IMR-90 (cell line): Measurements from ENCODE around the gene ESYT1.
"Not testable (repeated sequence)": the region's sequence is repeated elsewhere in the genome, so short reads cannot be mapped to it uniquely, and the experiment has no call there.

Source experiments
- CHD1 ChIP-seq: IDR thresholded peaks from 2 replicates; pipeline ENCODE4 v1.6.1; 2012; ENCODE audit warnings: low read depth, low read length, improper control_type of control experiment
- MAFK ChIP-seq: IDR thresholded peaks from 2 replicates; pipeline ENCODE4 v1.6.1; 2012; ENCODE audit warnings: low read depth, low read length, improper control_type of control experiment
- NFE2L2 ChIP-seq: fragments of 150-350 bp; IDR thresholded peaks from 2 replicates; pipeline ENCODE4 v1.6.1; 2016; ENCODE audit warnings: low read depth, mild to moderate bottlenecking, low read length
- TF ChIP-seq, protein P1 (sequence below): conservative IDR thresholded peaks from 2 replicates; pipeline ENCODE4 v1.5.1; 2012; ENCODE audit warnings: mild to moderate bottlenecking, low read depth, low read length, improper control_type of control experiment
- TF ChIP-seq, protein P2 (sequence below): fragments of 150-350 bp; IDR thresholded peaks from 2 replicates; pipeline ENCODE4 v1.6.1; 2016; ENCODE audit warnings: low read depth, mild to moderate bottlenecking, low read length, moderate library complexity, borderline replicate concordance

DNA sequence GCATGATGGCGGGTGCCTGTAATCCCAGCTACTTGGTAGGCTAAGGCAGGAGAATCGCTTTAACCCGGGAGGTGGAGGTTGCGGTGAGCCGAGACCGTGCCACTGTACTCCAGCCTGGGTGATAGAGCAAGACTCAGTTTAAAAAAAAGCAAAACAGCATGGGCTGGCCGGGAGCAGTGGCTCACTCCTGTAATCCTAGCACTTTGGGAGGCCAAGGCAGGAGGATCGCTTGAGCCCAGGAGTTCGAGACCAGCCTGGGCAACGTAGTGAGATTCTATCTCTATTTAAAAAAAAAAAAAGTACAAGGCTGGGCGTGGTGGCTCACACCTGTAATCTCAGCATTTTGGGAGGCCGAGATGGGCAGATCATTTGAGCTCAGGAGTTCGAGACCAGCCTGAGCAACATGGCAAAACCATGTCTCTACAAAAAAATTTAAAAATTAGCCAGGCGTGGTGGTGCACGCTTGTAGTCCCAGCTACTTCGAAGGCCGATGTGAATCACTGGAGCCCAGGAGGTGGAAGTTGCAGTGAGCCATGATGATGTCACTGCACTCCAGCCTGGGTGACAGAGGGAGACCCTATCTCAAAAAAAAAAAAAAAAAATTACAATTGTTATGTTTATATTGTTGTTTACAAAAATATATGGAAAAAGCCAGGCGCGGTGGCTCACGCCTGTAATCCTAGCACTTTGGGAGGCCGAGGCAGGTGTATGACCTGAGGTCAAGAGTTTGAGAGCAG is 28.6 kb downstream of the ESYT1 start:
- TF ChIP-seq, protein P1, sequence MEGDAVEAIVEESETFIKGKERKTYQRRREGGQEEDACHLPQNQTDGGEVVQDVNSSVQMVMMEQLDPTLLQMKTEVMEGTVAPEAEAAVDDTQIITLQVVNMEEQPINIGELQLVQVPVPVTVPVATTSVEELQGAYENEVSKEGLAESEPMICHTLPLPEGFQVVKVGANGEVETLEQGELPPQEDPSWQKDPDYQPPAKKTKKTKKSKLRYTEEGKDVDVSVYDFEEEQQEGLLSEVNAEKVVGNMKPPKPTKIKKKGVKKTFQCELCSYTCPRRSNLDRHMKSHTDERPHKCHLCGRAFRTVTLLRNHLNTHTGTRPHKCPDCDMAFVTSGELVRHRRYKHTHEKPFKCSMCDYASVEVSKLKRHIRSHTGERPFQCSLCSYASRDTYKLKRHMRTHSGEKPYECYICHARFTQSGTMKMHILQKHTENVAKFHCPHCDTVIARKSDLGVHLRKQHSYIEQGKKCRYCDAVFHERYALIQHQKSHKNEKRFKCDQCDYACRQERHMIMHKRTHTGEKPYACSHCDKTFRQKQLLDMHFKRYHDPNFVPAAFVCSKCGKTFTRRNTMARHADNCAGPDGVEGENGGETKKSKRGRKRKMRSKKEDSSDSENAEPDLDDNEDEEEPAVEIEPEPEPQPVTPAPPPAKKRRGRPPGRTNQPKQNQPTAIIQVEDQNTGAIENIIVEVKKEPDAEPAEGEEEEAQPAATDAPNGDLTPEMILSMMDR, result not testable (repeated sequence)
- not testable (repeated sequence) for TF ChIP-seq MAFK, CHD1, NFE2L2
- TF ChIP-seq, protein P2, sequence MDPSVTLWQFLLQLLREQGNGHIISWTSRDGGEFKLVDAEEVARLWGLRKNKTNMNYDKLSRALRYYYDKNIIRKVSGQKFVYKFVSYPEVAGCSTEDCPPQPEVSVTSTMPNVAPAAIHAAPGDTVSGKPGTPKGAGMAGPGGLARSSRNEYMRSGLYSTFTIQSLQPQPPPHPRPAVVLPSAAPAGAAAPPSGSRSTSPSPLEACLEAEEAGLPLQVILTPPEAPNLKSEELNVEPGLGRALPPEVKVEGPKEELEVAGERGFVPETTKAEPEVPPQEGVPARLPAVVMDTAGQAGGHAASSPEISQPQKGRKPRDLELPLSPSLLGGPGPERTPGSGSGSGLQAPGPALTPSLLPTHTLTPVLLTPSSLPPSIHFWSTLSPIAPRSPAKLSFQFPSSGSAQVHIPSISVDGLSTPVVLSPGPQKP, result not testable (repeated sequence)
